ENCODE results near the gene CTAG1A. TPM values are rescaled to one million over a fixed set of nuclear protein-coding genes. Genes with fewer than 3 reads are reported as not detected.

The CTAG1A gene
- polyA plus RNA-seq, 1 donor from 2014 or later, result not detected

DNA sequence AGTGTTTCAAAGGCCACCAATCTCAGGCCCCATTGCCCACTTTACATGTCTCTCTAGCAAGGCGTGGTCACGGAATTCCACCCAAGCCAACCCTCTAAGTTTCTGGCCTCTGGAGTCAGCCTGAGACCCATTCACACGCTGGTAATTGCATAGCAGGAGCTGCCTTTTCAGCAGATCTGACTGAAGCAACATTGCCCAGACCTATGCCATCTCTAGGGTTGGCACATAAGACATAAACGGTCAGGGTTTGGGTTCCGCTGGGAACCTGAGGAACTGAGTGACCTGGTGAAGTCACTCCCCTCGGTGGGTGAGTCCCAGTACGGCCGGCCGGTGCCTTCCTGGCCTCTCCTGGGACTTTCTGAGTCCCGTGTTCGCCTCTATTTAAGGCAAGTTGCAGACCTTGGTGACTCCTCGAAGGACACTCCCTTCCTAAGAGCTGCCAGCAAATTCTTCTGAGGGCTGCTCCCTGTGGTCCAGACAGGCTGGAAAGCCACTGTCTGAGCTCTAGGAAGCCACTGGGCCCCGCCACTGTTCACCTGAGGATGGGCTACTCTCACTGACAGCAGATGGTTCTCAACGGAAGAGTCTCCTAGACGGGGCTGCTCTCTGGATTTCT, 15.9 kb downstream of the CTAG1A start:
- TF ChIP-seq MXI1 (conservative IDR thresholded peaks at IDR 0.05; ENCODE audit: poor library complexity, severe bottlenecking) (no peak), EZH2 (IDR thresholded peaks at IDR 0.05; ENCODE audit: borderline replicate concordance, insufficient read depth, low read length, poor library complexity, severe bottlenecking) (no peak), EP300 (conservative IDR thresholded peaks at IDR 0.05; ENCODE audit: poor library complexity, severe bottlenecking) (no peak), RAD21 (conservative IDR thresholded peaks at IDR 0.05) (no peak), SMC3 (conservative IDR thresholded peaks at IDR 0.05; ENCODE audit: poor library complexity) (no peak), POLR2AphosphoS5 (IDR thresholded peaks at IDR 0.05) (no peak), TAF1 (IDR thresholded peaks at IDR 0.05; ENCODE audit: low read depth) (no peak)
- TF ChIP-seq, protein P1, sequence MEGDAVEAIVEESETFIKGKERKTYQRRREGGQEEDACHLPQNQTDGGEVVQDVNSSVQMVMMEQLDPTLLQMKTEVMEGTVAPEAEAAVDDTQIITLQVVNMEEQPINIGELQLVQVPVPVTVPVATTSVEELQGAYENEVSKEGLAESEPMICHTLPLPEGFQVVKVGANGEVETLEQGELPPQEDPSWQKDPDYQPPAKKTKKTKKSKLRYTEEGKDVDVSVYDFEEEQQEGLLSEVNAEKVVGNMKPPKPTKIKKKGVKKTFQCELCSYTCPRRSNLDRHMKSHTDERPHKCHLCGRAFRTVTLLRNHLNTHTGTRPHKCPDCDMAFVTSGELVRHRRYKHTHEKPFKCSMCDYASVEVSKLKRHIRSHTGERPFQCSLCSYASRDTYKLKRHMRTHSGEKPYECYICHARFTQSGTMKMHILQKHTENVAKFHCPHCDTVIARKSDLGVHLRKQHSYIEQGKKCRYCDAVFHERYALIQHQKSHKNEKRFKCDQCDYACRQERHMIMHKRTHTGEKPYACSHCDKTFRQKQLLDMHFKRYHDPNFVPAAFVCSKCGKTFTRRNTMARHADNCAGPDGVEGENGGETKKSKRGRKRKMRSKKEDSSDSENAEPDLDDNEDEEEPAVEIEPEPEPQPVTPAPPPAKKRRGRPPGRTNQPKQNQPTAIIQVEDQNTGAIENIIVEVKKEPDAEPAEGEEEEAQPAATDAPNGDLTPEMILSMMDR (IDR thresholded peaks at IDR 0.05; ENCODE audit: poor library complexity, severe bottlenecking), result no peak
- TF ChIP-seq, protein P2, sequence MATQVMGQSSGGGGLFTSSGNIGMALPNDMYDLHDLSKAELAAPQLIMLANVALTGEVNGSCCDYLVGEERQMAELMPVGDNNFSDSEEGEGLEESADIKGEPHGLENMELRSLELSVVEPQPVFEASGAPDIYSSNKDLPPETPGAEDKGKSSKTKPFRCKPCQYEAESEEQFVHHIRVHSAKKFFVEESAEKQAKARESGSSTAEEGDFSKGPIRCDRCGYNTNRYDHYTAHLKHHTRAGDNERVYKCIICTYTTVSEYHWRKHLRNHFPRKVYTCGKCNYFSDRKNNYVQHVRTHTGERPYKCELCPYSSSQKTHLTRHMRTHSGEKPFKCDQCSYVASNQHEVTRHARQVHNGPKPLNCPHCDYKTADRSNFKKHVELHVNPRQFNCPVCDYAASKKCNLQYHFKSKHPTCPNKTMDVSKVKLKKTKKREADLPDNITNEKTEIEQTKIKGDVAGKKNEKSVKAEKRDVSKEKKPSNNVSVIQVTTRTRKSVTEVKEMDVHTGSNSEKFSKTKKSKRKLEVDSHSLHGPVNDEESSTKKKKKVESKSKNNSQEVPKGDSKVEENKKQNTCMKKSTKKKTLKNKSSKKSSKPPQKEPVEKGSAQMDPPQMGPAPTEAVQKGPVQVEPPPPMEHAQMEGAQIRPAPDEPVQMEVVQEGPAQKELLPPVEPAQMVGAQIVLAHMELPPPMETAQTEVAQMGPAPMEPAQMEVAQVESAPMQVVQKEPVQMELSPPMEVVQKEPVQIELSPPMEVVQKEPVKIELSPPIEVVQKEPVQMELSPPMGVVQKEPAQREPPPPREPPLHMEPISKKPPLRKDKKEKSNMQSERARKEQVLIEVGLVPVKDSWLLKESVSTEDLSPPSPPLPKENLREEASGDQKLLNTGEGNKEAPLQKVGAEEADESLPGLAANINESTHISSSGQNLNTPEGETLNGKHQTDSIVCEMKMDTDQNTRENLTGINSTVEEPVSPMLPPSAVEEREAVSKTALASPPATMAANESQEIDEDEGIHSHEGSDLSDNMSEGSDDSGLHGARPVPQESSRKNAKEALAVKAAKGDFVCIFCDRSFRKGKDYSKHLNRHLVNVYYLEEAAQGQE (IDR thresholded peaks at IDR 0.05; ENCODE audit: borderline replicate concordance), result no peak
- no peaks in the 10 kb centered on the region for H3K9me3 ChIP-seq (ENCODE audit: low read length)

DNA sequence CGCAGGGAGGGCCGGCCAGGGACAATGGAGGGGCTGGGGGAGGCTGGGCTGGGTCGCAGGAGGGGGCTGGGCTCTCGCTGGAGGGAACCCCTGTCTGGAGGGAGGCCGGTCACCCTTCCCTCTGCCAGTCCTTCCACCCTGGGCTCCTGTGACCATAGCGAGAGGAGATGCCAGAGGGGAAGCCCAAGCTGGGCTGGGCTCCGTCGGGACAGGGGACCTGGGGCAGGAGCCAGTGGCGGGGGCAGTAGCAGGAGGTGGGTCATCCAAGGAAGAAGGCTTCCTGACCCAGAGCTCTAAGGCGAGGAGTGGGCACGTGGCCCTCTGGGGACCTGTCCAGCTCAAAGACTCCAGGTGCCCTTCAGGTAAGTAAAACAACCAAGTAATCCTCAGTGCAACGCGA, 17.3 kb downstream of the CTAG1A start:
- Histone ChIP-seq H3K27ac (ENCODE audit: low read length) (no peak overlapping the region), H3K4me2 (ENCODE audit: low read length) (no peak overlapping the region), H3K9me2 (ENCODE audit: insufficient read depth, low read length) (no peaks in the 10 kb centered on the region), H3K36me3 (ENCODE audit: insufficient read depth, low read length) (no peaks in the 10 kb centered on the region), H3K9me3 (ENCODE audit: low read length) (no peaks in the 10 kb centered on the region), H3K9ac (ENCODE audit: low read length) (no peak overlapping the region), H3F3A (ENCODE audit: insufficient read depth, low read length, poor library complexity, severe bottlenecking) (no peaks in the 10 kb centered on the region), H3K79me2 (replicated peaks; ENCODE audit: insufficient read depth, low read length) (no peaks in the 10 kb centered on the region), H3K4me3 (ENCODE audit: low read length) (no peak overlapping the region), H4K20me1 (ENCODE audit: insufficient read depth) (no peaks in the 10 kb centered on the region), H3K27me3 (ENCODE audit: insufficient read depth, low read depth, low read length) (no peaks in the 10 kb centered on the region), H2AFZ (ENCODE audit: low read depth, low read length) (no peak overlapping the region)
- no peak for TF ChIP-seq TAF1 (IDR thresholded peaks at IDR 0.05; ENCODE audit: low read depth)
- TF ChIP-seq, protein P2 (IDR thresholded peaks at IDR 0.05; ENCODE audit: borderline replicate concordance), result no peak

More for the DNA sequence above, 15.9 kb downstream of the CTAG1A start:
- no peak overlapping the region for H2AFZ ChIP-seq (ENCODE audit: low read depth, low read length)
- H3K27ac ChIP-seq (ENCODE audit: low read length), result no peak overlapping the region
- H3K9me2 ChIP-seq (ENCODE audit: insufficient read depth, low read length), result no peaks in the 10 kb centered on the region
- H3K27me3 ChIP-seq (ENCODE audit: insufficient read depth, low read depth, low read length), result no peaks in the 10 kb centered on the region
- no peaks in the 10 kb centered on the region for H3K79me2 ChIP-seq (replicated peaks; ENCODE audit: insufficient read depth, low read length)
- no peaks in the 10 kb centered on the region for H3F3A ChIP-seq (ENCODE audit: insufficient read depth, low read length, poor library complexity, severe bottlenecking)
- no peaks in the 10 kb centered on the region for H4K20me1 ChIP-seq (ENCODE audit: insufficient read depth)
- H3K4me3 ChIP-seq (ENCODE audit: low read length), result no peak overlapping the region
- no peak overlapping the region for H3K9ac ChIP-seq (ENCODE audit: low read length)
- no peak overlapping the region for H3K4me2 ChIP-seq (ENCODE audit: low read length)
- H3K36me3 ChIP-seq (ENCODE audit: insufficient read depth, low read length), result no peaks in the 10 kb centered on the region
